ENCODE results near the gene PLCB3.

Gene PLCB3

DNA sequence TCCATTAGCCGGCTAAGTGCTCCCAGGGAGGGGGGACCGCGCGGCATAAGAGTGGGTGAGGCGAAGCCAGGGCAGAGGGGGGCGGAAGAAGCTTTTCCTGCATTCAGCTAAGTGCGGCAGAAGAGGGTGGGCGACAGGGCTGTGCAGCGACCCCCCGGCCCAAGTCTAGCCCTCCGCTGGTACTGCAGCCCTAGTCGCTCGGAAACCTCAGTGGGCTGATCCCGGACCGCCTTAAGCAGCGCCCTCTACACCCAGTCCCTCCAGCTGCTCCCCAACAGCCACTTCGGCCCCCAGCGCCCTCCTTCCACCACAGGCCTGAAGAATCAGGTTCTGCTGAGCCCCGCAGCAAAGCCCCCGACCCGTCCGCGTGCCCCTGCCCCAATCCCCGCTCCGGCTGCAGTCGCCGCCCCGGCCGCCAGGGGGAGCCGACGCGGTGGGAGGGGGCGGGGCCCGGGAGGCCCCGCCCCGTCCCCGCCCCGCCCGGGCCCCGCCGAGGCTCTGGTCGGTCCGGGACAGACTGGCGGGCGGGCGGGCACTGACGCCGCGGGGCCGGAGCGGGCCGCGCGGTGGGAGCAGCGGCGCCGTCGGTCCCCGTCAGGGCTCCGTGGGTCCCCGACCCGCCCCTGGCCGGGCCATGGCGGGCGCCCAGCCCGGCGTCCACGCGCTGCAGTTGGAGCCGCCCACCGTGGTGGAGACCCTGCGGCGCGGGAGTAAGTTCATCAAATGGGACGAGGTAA is at the start of gene PLCB3:
Gene PLCB3 (plus strand): TSS at position 515 of the 737 bp plus-strand sequence. CDS start 120 bp downstream, at position 635.
- DNase-seq, result peak in 1 of 2 experiments; percentile 41

DNA sequence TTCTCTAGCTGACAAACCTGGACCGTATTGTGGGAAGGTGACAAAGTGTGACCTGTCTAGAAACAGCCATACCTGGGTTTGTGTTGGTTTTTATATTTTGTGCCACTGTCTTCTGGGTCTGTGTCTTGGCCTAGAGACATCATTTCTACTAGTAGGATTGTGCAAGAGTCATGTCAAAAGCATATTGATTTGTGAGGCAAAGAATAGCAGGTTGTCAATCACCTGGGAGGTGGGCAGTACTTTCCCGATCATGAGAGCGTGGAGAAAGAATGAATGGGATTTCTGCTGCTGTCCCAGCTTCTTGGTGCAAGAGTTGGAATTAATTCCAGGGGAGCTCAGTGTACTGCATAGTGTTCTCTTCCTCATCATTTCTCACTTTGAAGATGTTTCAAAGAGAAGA is 49.8 kb upstream of the PLCB3 start:
- no peak for DNase-seq

DNA sequence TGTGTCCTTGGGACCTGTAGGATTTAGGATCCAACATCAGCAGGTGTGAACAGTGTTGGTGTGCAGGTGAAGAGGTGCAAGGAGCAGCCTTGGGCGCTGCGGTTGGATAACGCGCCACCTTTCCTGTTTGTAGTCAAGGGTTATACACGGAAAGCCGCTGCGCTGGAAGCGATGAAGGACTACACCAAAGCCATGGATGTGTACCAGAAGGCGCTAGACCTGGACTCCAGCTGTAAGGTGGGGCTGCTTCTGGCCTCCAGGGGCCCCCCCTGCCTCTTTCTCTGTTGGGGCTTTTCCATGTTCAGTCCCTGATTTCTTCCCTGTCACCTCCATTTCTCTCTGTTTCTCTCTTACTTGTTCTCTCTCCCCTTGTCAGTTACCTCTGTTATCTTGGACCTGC is 48.3 kb upstream of the PLCB3 start:
- DNase-seq, result no peak

DNA sequence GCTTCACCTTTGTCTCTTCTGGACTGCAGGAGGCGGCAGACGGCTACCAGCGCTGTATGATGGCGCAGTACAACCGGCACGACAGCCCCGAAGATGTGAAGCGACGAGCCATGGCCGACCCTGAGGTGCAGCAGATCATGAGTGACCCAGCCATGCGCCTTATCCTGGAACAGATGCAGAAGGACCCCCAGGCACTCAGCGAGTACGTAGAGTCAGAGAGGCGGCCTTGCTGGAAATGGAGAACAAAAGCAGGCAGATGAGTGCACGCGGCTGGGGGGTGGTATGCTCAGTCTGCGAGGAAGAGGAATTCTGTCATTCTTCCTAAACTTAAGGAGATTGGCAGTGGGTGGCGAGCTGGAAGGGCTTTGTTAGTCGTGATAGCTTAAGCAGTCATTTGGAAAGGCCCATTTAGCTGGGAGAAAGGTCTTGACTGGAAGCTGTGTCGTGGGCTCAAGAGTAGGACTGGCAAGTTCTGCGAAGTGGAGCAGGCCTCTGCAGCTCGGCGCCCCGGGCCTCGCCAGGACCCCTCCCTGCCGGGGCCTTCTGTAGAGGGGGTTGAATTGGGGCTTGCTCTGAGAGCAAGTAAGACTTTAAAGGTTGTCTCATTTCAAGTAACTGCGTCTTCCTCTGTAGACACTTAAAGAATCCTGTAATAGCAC is 47.8 kb upstream of the PLCB3 start:
- DNase-seq, result no peak

DNA sequence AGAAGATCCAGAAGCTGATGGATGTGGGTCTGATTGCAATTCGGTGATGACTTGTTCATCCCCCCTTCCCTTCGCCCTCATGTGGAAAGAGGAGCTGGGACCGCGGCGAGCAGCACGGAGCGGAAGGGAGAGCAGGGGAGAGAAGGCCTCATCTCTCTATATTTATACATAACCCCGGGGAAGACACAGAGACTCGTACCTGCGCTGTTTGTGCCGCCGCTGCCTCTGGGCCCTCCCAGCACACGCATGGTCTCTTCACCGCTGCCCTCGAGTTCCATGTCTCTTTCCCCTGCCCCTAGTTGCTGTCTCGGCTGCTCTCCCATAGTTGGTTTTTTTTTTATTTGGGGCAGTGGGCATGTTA is 47.3 kb upstream of the PLCB3 start:
- no peak for DNase-seq

DNA sequence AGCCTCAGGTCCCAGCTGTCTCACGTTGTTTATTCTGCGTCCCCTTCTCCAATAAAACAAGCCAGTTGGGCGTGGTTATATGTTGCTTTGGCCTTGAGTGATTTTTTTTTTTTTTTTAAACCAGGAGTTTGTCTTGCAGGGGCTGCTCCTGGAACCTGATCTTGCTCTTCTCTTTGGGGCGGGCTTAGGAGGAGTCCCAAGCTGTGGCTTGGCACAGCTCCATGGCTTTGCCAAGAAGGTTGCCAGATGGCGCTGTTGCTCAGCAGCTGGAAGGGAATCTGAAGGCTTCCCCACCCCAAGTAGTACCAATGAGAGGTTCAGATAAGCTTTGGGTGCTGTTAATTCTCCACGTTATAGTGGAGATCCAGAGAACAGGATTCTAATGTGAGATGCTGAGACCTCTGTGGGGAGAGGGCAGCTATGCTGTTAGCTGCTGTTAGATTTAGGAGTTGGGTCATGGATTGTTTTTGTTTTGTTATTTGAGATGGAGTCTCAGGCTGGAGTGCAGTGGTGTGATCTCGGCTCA is 46.8 kb upstream of the PLCB3 start:
- DNase-seq, result peak; percentile 80 to 82

DNA sequence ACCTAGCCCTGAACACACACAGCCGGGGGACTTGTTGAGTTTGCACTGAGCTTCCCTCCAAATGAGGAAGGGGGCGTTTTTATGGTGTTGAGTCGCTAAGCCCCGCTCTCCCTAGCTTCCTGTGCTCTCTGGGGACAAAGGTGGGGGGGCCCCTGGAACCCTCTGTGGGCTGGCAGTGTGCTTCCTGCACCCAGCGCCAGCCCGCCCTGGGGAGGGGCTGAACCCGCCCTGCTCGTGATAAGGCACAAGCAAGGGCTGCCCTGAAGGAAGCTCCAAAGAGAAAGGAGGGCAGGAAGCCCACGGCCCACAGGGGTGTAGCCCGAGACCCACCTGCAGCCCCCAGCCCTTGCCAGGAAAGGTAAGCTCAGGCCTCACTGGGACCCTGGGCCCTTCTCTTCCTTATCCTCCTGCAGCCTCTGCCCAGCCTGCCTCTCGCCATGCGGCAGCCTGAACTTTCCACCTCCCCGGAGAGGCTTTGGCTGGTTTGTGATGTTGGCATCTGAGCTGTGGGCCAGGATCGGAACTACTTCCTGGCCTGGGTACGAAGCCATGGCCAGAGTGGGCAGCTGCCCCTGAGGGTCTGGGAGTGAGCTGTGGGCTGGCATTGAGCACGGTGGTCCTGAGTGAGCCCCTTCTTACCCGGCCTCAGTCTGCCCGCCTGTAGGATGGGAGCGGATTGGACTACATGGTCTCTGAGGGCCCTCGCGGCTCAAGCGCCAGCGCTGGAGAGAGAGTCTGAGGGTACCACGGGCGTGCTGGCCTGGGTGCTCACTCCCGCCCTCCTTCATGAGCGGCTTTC is 44.7 kb upstream of the PLCB3 start, which contains the start of gene FERMT3:
Gene FERMT3 (plus strand): TSS at position 265 of the 799 bp plus-strand sequence. CDS start 644 bp downstream, outside the sequence.
- peak; percentile 55 to 60 for DNase-seq

DNA sequence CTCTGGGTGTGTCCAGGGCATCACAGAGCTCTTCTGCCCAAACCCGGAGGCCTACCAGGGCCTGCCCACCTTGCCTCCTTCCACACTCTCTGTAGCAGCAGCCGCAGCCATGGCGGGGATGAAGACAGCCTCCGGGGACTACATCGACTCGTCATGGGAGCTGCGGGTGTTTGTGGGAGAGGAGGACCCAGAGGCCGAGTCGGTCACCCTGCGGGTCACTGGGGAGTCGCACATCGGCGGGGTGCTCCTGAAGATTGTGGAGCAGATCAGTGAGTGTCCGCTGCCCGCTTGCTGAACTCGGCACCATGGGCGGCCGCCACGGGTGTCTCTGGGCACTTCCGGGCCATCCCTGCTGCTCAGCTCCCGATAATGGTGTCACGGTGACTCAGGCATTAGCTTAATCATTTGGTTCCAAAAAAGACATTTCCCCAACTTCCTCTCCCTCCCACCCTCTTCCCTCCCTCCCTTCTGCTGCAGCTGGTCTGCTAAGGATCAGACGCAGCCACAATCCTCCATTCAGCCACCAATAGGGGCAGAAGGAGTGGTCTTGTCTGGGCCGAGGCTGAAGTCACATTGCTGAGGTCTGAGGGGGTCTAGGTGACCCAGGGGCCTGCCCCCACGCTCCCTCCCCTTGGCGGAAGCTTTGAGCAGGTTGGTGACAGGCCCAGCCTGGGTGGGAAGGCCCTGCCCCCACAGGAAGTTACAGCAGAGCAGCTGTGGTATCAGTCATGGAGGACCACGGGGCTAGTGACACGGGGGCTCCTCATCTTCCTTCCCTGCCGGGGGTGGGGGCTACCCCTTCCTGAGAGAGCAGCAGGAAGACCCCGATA is 43.9 kb upstream of the PLCB3 start:
- DNase-seq, result peak; percentile 76 to 80

DNA sequence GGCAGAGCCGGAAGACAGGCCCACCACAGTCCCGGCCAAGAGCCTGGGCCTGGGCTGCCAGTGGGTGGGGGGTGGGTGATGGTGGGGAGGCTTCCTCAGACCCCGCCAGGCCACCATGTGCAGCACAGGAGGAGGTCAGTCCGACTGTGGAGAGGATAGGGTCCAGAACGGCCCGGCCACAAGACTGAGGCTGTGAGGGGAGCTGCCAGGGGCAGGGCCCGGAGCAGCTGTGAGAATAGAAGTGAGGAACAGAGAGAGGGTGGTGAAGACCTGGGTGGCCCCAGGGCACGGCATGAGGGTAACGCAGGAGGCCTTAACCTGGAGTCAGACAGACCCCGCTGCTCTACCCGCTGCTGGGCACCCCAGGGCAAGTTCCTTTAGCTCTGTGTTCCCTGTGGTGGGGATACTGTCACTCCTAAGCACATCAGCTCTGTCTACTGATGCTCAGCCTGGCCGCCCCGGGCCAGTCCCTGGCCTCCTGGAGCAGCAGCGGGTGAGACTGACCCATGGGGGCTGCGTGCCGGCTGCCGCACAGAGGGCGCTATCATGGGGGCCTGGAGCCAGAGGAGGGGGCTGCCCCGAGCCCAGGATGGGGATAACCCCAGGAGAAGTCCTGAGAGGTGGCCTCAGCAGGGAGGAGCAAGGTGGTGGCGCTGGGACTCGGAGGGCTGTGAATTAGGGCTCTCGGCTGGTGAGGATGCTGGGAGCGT is 43.1 kb upstream of the PLCB3 start:
- DNase-seq, result no peak

DNA sequence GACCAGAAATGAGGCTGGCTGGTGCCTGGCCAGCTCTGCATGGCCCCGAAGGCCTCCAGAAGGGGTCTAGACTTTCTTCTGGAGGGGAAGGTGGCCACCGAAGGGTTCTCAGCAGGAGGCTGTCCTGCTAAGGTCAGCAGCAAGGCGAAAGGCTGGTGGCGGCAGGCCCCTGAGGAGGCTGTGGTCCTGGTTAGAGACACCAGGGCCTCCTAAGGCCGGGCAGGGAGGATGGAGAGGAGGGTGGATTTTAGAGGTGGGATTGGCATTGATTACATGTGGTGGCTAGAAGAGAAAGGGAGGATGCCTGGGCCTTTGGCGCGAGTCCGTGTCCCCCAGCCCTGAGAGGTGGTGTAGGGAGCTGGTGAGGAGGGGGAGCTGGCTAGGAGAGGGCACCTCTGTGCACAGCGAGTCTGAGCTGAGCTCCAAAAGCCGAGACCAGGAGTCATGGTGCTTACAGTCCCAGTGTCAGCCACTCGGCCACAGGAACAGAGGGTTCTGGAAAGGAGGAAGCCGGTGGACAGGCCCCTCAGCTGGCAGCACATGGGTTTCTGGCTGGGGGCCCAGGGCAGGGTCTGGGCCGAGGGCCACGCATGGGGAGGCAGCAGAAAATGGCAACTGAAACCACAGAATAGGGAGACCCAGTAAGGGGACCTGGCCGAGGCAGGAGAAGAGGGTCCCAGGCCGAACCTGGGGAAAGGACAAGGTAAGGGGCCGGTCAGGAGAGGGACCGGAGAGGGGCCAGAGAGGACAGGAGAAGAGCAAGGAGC is 42.4 kb upstream of the PLCB3 start:
- DNase-seq, result no peak

DNA sequence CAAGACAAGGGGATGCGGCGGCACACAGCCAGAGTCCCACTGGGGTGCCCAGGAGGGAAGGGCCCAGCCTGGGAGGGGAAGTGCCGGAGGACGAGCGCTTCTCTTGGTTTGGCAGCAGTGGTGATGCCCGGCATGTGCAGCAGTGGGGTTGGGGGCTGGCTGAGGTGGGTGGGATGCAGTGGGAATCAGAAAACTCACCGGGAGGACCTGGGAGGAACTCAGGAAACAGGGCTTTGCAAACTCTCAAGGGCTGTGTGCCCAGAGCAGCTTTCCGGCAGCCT is 41.8 kb upstream of the PLCB3 start:
- no peak for DNase-seq

DNA sequence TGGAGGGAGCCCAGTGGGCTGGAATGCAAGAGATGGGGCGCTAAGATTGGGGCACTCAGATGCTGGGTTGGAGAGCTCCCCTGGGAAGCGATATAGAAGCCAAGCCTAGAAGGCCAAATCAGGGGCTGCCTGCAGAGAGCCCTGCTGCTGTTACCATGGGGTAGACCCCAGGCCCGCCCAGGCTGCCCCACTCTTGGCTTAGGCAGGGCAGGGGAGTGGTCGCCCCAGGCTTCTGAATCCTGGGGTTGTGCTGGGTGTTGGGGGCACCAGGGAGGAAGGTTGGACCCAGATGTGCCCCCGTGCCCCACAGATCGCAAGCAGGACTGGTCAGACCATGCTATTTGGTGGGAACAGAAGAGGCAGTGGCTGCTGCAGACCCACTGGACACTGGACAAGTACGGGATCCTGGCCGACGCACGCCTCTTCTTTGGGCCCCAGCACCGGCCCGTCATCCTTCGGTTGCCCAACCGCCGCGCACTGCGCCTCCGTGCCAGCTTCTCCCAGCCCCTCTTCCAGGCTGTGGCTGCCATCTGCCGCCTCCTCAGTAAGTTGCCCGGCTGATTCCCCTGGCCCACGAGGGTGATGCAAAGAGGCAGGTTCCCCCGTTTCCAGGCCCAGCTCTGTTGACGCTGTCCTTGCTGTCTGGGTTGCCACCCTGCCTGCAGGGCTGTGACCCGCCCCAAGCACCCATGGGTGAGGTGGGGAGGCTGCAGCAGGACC is 40.9 kb upstream of the PLCB3 start:
- DNase-seq, result no peak

DNA sequence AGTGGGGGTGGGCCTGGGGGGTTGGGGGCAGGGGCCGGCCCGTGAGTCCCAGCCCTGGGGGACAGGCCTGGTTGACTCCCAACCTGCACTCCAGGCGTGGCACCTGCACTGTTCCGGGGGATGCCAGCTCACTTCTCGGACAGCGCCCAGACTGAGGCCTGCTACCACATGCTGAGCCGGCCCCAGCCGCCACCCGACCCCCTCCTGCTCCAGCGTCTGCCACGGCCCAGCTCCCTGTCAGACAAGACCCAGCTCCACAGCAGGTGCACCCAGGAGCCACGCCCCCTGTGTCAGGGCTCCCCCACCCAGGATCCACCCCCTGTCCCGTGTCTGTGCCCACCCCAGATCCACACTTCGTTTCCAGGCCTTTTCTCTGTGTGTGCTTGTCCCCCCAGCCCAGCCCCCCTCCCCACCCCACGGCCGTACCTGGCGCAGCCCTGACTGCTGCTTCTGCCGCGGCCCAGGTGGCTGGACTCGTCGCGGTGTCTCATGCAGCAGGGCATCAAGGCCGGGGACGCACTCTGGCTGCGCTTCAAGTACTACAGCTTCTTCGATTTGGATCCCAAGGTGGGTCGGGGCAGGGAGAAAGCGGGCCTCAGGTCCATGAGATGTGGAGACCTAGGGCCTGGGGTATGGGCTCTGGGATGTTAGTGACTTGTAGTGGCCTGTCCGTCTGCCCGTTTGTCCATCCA is 40.0 kb upstream of the PLCB3 start:
- no peak for DNase-seq

DNA sequence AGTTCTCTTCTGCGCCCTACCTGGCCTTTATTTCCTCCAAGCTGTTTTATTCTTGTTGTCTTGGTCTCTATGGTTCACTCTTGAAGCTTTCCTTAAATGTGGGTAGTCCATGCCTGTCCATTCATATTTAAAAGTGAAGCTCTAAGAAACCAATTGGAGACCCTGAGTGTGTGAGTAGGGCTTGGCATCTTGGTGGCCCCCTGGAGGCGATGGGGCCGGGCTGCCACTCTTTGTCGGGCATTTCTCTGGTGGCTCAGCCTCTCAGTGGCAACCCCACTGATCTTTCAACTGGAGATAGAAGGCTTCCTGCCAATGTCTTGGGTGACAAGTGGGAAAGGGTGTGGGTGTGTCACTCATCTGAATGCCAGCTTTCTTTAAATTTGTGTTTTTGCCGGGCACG is 34.5 kb upstream of the PLCB3 start:
- DNase-seq, result no peak

DNA sequence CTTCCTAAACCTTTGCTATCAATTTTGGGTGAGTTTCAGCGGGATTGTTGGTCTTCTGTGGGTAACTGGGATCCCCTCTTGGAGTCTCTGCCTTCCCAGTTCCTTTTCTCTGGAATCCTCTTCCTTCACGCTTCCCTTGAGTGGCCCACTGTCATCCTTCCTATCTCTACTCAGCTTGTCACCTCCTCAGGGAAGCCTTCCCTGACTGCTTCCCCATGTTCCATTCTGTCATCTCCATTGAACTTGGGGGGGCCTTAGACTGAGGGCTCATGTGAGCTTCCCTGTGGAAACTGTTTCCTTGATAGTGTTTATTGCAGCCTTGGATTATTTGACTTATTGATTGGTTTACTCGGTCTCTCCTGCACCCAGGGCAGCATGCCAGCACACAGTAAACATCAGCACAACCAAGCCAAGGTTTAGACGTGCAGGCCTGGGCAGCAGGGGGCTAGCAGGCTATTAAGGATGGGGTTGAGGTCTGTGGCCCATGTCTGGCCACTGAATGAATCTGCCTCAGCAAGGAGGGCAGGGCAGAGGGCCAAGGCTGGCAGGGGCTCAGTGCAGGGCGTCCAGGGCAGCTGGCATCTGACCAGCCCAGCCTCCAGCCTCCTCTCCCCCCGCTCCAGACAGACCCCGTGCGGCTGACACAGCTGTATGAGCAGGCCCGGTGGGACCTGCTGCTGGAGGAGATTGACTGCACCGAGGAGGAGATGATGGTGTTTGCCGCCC is 32.5 kb upstream of the PLCB3 start:
- no peak for DNase-seq

DNA sequence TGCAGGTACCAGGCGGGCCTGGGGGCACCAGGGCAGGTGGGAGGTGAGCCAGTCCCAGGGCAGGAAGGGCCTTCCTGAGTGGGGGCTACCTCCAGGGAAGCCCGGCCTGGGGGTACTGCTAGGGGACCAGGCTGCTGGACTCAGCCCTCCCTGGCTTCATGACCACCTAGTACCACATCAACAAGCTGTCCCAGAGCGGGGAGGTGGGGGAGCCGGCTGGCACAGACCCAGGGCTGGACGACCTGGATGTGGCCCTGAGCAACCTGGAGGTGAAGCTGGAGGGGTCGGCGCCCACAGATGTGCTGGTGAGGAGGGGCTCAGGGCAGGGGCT is 32.0 kb upstream of the PLCB3 start:
- DNase-seq, result no peak

DNA sequence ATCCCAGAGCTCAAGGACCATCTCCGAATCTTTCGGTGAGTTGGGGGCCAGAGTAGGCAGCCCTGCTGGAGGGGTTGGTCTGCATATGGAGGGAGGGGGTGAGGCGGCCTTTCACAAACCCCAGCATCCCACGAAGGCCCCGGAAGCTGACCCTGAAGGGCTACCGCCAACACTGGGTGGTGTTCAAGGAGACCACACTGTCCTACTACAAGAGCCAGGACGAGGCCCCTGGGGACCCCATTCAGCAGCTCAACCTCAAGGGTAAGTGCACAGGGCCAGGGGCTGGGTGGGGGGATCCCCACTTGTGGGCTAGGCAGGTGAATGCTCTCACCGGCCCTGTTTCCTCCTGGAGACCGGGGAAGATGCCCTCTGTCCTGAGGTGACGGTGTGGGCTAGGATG is 31.6 kb upstream of the PLCB3 start:
- DNase-seq, result no peak

DNA sequence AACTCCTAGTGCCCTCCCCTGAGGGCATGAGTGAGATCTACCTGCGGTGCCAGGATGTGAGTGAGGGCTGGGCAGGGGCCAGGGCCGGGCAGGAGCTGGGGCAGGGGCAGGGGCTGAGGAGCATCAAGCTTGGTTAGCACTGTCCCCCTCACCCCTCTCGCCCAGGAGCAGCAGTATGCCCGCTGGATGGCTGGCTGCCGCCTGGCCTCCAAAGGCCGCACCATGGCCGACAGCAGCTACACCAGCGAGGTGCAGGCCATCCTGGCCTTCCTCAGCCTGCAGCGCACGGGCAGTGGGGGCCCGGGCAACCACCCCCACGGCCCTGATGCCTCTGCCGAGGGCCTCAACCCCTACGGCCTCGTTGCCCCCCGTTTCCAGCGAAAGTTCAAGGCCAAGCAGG is 31.1 kb upstream of the PLCB3 start:
- no peak for DNase-seq

DNA sequence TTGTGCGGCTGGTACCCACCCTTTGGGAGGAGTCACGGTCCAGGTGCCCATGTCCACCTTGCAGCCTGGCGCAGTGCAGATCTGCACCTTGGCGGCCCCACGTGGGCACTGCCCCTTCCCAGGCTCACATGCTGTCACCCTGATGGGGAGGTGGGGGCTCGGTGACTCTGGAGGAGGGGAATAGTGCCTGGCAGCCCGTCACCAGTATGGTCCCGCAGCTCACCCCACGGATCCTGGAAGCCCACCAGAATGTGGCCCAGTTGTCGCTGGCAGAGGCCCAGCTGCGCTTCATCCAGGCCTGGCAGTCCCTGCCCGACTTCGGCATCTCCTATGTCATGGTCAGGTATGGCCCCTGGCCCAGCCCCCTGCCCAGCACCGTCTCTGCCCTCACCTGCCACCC is 30.5 kb upstream of the PLCB3 start:
- no peak for DNase-seq

DNA sequence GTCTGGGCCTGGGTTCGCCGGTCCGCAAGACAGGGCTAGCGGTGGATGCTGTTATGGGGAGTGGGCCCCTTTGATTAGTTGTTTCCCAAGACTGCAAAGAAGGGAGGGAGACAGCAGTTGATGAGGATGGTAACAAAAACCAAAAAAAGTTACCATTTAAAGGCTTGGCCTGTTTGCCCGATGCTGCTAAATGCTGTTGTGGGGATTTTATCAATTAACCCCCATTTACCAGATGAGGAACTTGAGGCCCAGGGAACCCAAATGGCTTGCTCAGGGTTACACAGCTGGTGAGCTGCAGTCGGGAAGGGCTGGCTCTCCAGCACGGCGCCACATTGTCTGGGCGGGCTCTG is 28.7 kb upstream of the PLCB3 start:
- DNase-seq, result no peak

All from activated CD4-positive, alpha-beta T cell treated with anti-CD3 and anti-CD28 coated beads, Interleukin-2, amount 50 U/mL, for 4 hours (primary cell).